T follicular helper cell (primary cell): Measurements from ENCODE around the gene FAM193A.
"Not testable (repeated sequence)": the region's sequence is repeated elsewhere in the genome, so short reads cannot be mapped to it uniquely, and the experiment has no call there.

Experiments used
- DNase-seq: peaks from one replicate; pipeline ENCODE4 v3.0.0-alpha.2; 2020; ENCODE audit warnings: low read depth

FAM193A gene

GRCh38 chr4:2574009-2574408 is 37.6 kb downstream of the FAM193A start:
- DNase-seq = no peak

DNA sequence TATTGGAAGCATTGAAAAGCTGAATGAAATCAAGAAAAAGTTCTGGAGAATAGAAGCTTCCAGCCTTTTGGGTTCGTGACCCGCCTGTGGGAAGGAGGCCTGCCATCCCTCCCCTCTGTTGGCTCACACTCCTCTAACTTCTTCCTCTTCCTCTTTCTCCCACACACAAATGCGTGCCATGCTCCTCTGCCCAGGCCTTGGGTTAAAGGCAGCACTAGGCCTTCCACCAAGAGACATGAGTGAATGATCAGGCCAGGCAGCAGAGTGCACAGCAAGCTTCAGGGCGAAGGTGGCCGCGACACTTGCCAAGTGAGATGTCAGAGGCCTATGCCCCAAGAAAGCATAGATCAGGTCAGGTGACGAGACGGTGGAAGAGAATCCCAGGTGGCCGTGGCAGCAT is 38.4 kb downstream of the FAM193A start:
- no peak for DNase-seq

DNA sequence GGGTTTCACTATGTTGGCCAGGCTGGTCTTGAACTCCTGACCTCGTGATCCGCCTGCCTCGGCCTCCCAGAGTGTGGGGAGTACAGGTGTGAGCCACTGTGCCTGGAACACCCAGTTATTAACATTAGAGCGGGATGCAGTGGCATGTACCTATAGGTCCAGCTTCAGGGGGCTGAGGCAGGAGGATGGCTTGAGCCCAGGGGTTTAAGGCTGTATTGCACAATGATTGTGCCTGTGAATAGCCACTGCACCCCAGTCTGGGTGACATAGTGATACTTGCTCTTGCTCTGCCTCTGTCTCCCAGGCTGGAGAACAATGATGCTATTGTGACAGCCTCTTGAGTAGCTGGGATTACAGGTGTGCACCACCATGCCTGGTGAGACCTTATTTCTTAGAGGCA is 39.8 kb downstream of the FAM193A start:
- DNase-seq = no peak

- DNase-seq = no peak
Measured at GRCh38 chr4:2578106-2578505, 41.7 kb downstream of the FAM193A start.

GRCh38 chr4:2579910-2580309 is 43.5 kb downstream of the FAM193A start:
- DNase-seq = no peak

DNA sequence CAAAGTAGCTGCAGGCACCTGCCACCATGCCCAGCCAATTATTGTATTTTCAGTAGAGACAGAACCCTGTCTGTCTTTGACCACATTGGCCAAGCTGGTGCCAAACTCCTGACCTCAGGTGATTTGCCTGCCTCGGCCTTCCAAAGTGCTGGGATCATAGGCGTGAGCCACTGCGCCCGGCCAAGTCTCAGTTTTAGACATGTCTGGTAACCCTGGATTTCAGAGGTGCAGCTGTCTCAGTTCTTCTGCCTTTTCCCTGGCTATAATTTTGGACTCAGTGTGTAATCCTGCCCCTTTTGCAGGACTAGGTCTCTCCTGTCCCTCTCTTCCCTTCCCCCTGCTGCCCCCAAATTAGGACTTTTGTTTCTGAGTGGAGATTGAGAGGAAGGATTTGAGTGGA is 46.6 kb downstream of the FAM193A start:
- DNase-seq = no peak

DNA sequence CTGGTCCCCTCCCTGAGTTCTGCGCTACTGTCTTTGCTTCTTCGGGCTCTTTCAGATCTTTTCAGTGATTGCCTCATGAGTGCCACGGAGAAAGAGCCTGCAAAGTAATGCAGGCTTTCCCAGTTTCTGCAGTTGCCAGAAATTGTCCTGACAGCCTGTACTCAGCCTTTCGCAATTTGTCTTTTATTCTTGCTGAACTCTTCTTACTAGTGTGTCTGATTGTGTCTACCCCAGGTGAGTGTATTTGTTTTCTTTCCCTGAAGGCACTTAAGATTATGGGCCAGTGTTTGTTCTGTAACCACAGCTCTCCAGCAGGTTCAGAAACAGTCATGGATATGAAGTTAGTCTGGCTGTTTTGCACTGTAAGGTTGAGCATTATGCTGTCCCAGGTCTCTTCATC is 47.1 kb downstream of the FAM193A start:
- no peak for DNase-seq

GRCh38 chr4:2586502-2586901 is 50.1 kb downstream of the FAM193A start:
- DNase-seq = no peak

- DNase-seq = no peak
Measured at GRCh38 chr4:2587213-2587823, 50.9 kb downstream of the FAM193A start.

- DNase-seq = no peak
Measured at GRCh38 chr4:2588259-2588658, 51.8 kb downstream of the FAM193A start.

GRCh38 chr4:2591189-2591588 is 54.7 kb downstream of the FAM193A start:
- DNase-seq = no peak

GRCh38 chr4:2592014-2592413 is 55.6 kb downstream of the FAM193A start:
- DNase-seq = not testable (repeated sequence)

- DNase-seq = no peak
Measured at GRCh38 chr4:2592572-2592971, 56.1 kb downstream of the FAM193A start.

GRCh38 chr4:2593003-2593402 is 56.6 kb downstream of the FAM193A start:
- no peak for DNase-seq

GRCh38 chr4:2595436-2595835 is 59.0 kb downstream of the FAM193A start:
- DNase-seq = no peak

DNA sequence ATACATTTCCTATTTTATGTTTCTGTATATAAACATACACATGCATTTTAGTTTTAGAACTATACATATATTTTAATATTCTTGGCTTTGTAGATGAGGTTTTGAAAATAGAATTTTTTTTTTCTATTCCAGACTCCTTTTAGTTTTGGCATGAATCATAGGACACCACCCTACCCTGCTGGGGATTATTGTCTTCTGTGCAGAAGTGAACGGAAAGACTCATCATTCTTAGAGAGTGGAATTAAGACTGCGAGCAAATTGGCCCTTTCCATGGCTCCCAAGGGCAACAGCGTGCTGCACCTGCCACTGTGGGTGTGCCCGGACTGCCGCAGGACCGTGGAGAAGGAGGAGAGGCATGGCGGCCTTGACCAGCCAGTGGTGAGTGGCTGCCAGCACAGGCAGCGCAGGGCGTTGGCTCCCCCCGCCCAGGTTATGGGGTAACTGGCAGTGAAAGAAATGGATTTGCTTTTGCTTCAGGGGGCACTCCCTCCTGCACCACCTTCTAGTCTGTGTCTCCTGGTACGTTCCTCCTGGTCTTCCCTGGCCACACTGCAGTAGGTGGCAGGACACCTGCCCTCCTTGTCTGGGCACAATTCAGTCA is 59.6 kb downstream of the FAM193A start:
- no peak for DNase-seq

- no peak for DNase-seq
Measured at GRCh38 chr4:2596611-2597010, 60.2 kb downstream of the FAM193A start.

DNA sequence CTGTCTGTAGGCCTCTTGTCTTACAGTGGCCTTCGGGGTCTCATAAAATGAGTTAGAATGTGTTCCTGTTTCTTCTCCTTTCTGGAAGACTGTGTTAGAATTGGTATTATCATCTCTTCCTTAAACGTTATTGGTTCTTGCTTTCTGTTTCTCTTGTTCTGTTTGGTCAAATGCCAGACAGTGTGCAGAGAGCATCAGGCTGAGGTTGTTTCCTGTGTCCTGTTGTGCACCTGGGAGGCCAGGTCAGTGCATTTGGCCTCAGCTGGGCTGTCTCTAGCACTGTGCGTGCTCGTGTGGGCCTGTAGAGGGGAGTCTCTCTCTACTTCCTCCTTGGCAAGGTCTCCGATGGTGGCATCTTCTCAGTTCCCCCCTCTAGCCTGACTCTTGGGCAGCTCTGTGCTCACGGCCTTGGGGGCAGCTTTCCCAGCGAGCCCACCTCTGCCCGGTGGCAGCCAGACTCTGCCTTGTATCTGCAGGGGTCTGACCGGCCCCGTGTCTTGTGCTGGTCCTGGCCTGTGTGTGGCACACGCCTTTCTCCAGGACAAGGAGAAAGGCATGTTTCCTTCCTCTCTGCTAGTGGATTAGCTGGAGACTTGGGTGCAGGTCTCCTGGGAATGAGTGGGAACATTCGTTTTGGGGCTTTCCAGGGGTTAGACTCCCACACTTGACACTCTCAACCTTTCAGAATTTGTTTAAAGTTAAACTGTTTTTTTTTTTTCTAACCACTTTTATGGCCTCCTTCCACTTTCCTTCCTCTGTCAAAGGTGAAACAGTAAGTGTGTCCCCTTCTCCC is 62.3 kb downstream of the FAM193A start:
- no peak for DNase-seq

DNA sequence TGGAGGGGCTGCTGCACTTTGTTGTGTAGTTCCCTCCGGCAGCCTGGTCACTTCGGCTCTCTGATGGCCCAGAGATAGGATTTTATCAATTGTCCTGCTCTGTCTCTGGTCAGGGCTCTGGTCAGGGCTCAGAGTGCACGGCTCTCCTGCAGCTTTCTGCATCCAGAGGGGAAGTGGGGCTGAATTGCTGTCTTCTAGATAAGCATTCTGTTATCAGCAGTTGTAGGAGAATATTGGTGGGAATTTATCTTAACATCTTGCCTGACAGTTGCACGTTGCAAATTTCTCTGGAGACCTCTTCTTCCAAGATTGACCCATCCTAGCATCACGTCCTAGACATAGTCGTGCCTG is 62.8 kb downstream of the FAM193A start:
- no peak for DNase-seq

DNA sequence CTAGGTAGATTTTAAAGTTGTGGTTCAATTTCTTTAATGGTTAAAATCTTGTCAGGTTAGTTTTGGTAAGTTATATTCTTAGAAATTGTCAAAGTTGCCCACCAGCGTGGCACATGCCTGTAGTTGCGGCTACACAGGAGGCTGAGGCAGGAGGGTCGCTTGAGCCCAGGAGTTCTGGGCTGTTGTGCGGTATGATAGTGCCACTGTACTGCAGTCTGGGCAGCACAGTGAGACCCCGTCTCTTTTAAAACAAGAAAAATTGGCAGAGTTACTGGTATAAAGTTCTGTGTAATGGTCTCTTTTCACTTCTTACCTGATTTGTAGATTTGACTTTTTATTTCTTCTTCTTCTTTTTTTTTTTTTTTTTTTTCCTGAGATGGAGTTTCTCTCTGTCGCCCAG is 64.4 kb downstream of the FAM193A start:
- no peak for DNase-seq

- DNase-seq = no peak
Measured at GRCh38 chr4:2604614-2605013, 68.2 kb downstream of the FAM193A start.

- no peak for DNase-seq
Measured at GRCh38 chr4:2606960-2607506, 70.6 kb downstream of the FAM193A start.

DNA sequence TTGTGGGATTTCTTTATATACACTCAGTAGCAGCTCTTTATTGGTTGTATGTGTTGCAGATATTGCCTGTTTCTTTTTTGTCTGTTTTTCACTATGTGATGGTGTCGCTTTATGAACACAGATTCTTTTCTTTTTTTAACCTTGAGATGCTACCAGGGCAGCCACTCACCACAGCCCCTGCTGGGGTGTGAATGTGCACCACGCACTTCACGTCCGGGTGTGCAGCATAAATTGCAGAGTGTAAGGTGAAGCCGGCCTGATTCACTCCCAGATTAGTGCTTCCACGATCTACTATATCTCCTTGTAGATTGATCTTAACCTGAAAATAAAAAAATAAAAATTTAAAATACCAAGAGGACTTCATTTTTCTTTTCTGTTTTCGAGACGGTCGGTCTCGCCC is 71.4 kb downstream of the FAM193A start:
- no peak for DNase-seq
